Activated T-cell treated with anti-CD3 and anti-CD28 coated beads for 1 hour (primary cell): ENCODE data around the gene IGFBP4.

ENCODE experiments used
- DNase-seq: peaks from one replicate; pipeline ENCODE4 v3.0.0-alpha.2; 2020; ENCODE audit warnings: low read depth

The IGFBP4 gene

GRCh38 chr17:40471846-40472732, 28.8 kb downstream of the IGFBP4 start:
- no peak for DNase-seq

- no peak for DNase-seq
Measured at GRCh38 chr17:40472733-40473452, 29.6 kb downstream of the IGFBP4 start.

- DNase-seq, result no peak
Measured at GRCh38 chr17:40473573-40474365, 30.5 kb downstream of the IGFBP4 start.

- DNase-seq, result no peak
Measured at GRCh38 chr17:40474419-40475002, 31.3 kb downstream of the IGFBP4 start.

- DNase-seq, result no peak
Measured at GRCh38 chr17:40475234-40475908, 32.1 kb downstream of the IGFBP4 start.

- no peak for DNase-seq
Measured at GRCh38 chr17:40477796-40478195, 34.5 kb downstream of the IGFBP4 start.

GRCh38 chr17:40478486-40478885, 35.2 kb downstream of the IGFBP4 start:
- no peak for DNase-seq

- DNase-seq, result no peak
Measured at GRCh38 chr17:40479754-40480480, 36.7 kb downstream of the IGFBP4 start.

- DNase-seq, result peak; percentile 60
Measured at GRCh38 chr17:40480501-40481003, 37.3 kb downstream of the IGFBP4 start.

- no peak for DNase-seq
Measured at GRCh38 chr17:40481106-40481505, 37.9 kb downstream of the IGFBP4 start.

GRCh38 chr17:40482722-40483121, 39.5 kb downstream of the IGFBP4 start:
- DNase-seq, result no peak

- no peak for DNase-seq
Measured at GRCh38 chr17:40483679-40484078, 40.4 kb downstream of the IGFBP4 start.

GRCh38 chr17:40484285-40484972, 41.2 kb downstream of the IGFBP4 start:
- DNase-seq, result no peak

GRCh38 chr17:40484973-40485530, 41.8 kb downstream of the IGFBP4 start:
- DNase-seq, result no peak

GRCh38 chr17:40485851-40486521, 42.7 kb downstream of the IGFBP4 start:
- DNase-seq, result no peak

- no peak for DNase-seq
Measured at GRCh38 chr17:40486522-40487370, 43.5 kb downstream of the IGFBP4 start.

- DNase-seq, result no peak
Measured at GRCh38 chr17:40487371-40488020, 44.2 kb downstream of the IGFBP4 start.
